ENCODE data around the gene AKT2. TPM values are rescaled to one million over a fixed set of nuclear protein-coding genes. Genes with fewer than 3 reads are reported as not detected.

The AKT2 gene
- total RNA-seq, 4 donors from 2014 or later: 88.0 to 387 (median 102) TPM

GRCh38 chr19:40191836-40192646 lies 93.1 kb downstream of the AKT2 start:
- H3K36me3 ChIP-seq: no peaks in the 10 kb centered on the region
- TF ChIP-seq CTCF (IDR thresholded peaks at IDR 0.05 in 4 of 5, conservative IDR thresholded peaks at IDR 0.05 in 1 of 5) (no peak), POLR2A (IDR thresholded peaks at IDR 0.05) (no peak)
- ATAC-seq (no peak), DNase-seq (no peak)
- no peaks in the 10 kb centered on the region for H3K9me3 ChIP-seq
- in situ Hi-C loops (cut with MboI; ENCODE audit: low sequenced_read_pairs in 4 of 4): no loop called here
- peak overlapping the region; percentile 92 to 100 (median 98) for H3K4me3 ChIP-seq
- no peaks in the 10 kb centered on the region for H3K27me3 ChIP-seq
- peaks cover 12 to 19% of the 10 kb centered on the region in 2 donors for H3K4me1 ChIP-seq
- H3K27ac ChIP-seq: peak overlapping the region; percentile 58 to 100 (median 82)
- intact Hi-C loops (cut with DNase I; ENCODE audit: low total_unique reads): loop anchor here (10.0 kb wide), 1 partner anchor 197 kb away; the partner anchor contains the start of gene ZNF546

GRCh38 chr19:40190891-40191835 lies 94.0 kb downstream of the AKT2 start, which contains the start of gene MAP3K10:
TSS of gene MAP3K10 (plus strand) at chr19:40191426. CDS start at chr19:40192032, 606 bp downstream.
- Histone ChIP-seq H3K27ac (peak within 1 kb of the TSS; percentile 98 to 100 (median 100)), H3K4me3 (peak within 1 kb of the TSS; percentile 98 to 100 (median 100)), H3K27me3 (no peaks in the 10 kb centered on the region), H3K9me3 (no peaks in the 10 kb centered on the region), H3K36me3 (no peaks in the 10 kb centered on the region), H3K4me1 (peaks cover 12 to 19% of the 10 kb centered on the region in 2 donors)
- ATAC-seq: peak; percentile 95
- intact Hi-C loops (cut with DNase I; ENCODE audit: low total_unique reads) (loop anchor here (10.0 kb wide), 1 partner anchor 196 kb away; the partner anchor contains the start of gene ZNF546), in situ Hi-C loops (cut with MboI; ENCODE audit: low sequenced_read_pairs in 4 of 4) (no loop called here)
- TF ChIP-seq POLR2A (IDR thresholded peaks at IDR 0.05): peak; percentile 40 to 54
- TF ChIP-seq CTCF (IDR thresholded peaks at IDR 0.05 in 4 of 5, conservative IDR thresholded peaks at IDR 0.05 in 1 of 5): no peak
- DNase-seq: peak; percentile 45 to 59

- intact Hi-C loops (cut with DNase I; ENCODE audit: low total_unique reads): no loop called here
- Histone ChIP-seq H3K9me3 (no peaks in the 10 kb centered on the region), H3K27me3 (no peaks in the 10 kb centered on the region), H3K36me3 (no peaks in the 10 kb centered on the region), H3K4me1 (no peaks in the 10 kb centered on the region), H3K27ac (no peak overlapping the region), H3K4me3 (no peak overlapping the region)
- ATAC-seq (no peak), DNase-seq (no peak)
- TF ChIP-seq CTCF (IDR thresholded peaks at IDR 0.05 in 4 of 5, conservative IDR thresholded peaks at IDR 0.05 in 1 of 5) (no peak), POLR2A (IDR thresholded peaks at IDR 0.05) (no peak)
- in situ Hi-C loops (cut with MboI; ENCODE audit: low sequenced_read_pairs in 4 of 4): no loop called here
These were observed 100.9 kb downstream of the AKT2 start for GRCh38 chr19:40184273-40184672.

MicroRNAs encoded within 50 kb of the gene (microRNA counts, 767-probe panel; counts per million panel counts)
- 356 to 448 counts per million in 2 donors for microRNA hsa-miR-641

Small RNA genes lying within 50 kb of the gene (microRNA-seq; reads per million reads assigned to microRNA genes)
- 35.5 to 41.8 reads per million in 2 donors for gene MIR641 (ENCODE audit: borderline replicate concordance in 2 of 2)

Other genes with a start within 250 kb of the AKT2 start
- 1 to 10 TPM; 2.5 to 5.3 (median 4.3) TPM for gene ZNF780B, start 229.1 kb downstream of the AKT2 start, total RNA-seq
- gene ZNF780A, start 194.4 kb downstream of the AKT2 start, total RNA-seq: 1 to 10 TPM; 1.0 to 8.0 (median 5.4) TPM
- gene MAP3K10, start 93.9 kb downstream of the AKT2 start, total RNA-seq: 10 to 100 TPM; 16.4 to 25.8 (median 21.6) TPM
- not detected for gene TTC9B, start 67.0 kb downstream of the AKT2 start, total RNA-seq
- not detected for gene CCNP, start 58.7 kb downstream of the AKT2 start, total RNA-seq
- 100 to 1,000 TPM; 178 to 287 (median 219) TPM for gene C19orf47, start 63.1 kb upstream of the AKT2 start, total RNA-seq
- gene PLD3, start 63.4 kb upstream of the AKT2 start, total RNA-seq: 100 to 1,000 TPM; 136 to 198 (median 190) TPM
- under 1 TPM in 2 of 4 donors, not detected in 2; 0.20 to 0.39 TPM for gene HIPK4, start 104.8 kb upstream of the AKT2 start, total RNA-seq
- 1 to 10 TPM; 2.4 to 4.2 (median 3.2) TPM for gene PRX, start 128.0 kb upstream of the AKT2 start, total RNA-seq
- 10 to 100 TPM; 15.3 to 18.3 (median 16.0) TPM for gene SERTAD1, start 140.6 kb upstream of the AKT2 start, total RNA-seq
- gene SERTAD3, start 159.0 kb upstream of the AKT2 start, total RNA-seq: 10 to 100 TPM; 12.7 to 24.4 (median 18.1) TPM
- gene BLVRB, start 180.4 kb upstream of the AKT2 start, total RNA-seq: 100 to 1,000 TPM; 254 to 679 (median 280) TPM
- 1 to 10 TPM in 3 of 4 donors, under 1 TPM in 1; 0.86 to 5.9 (median 2.4) TPM for gene SPTBN4, start 181.7 kb upstream of the AKT2 start, total RNA-seq

Data from gastrocnemius medialis (tissue), 4 donors.